Measurements from ENCODE around the gene SARNP. TPM values are rescaled to one million over a fixed set of nuclear protein-coding genes. Genes with fewer than 3 reads are reported as not detected.
A peak's percentile ranks its signal among the peaks of the same experiment; 100 is the strongest.

The SARNP gene
- polyA plus RNA-seq, 1 of the 3 experiments (the other 2 are of a cell fraction) = 65.8 TPM

DNA sequence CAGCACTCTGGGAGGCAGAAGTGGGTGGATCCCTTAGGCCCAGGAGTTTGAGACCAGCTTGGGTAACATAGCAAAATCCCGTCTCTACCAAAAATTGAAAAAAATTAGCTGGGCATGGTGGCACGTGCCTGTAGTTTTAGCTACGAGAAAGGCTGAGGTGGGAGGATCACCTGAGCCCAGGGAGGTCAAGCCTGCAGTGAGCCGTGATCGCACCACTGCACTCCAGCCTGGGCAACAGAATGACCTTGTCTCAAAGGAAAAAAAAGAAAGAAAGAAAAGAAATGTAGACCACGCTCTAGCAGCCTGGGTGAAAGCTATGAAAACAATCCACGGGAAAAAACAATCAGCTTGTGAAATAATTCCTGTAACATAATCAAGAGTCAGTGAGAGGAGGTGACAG lies 29.0 kb downstream of the SARNP start:
- no peaks in the 10 kb centered on the region for H3K4me1 ChIP-seq (ENCODE audit: control insufficient read depth in 1 of 2, insufficient read depth in 2 of 2, low read depth in 1 of 2, low read length in 1 of 2)
- CTCF ChIA-PET = interaction anchor here (0.8 to 19.8 kb wide), 3 partner anchors 9 to 142 kb away, joined by 3 to 358 read pairs (median 7); partner anchors contain the start of gene GDF11
- no peaks in the 10 kb centered on the region for H4K20me1 ChIP-seq (ENCODE audit: insufficient read depth)
- no peaks in the 10 kb centered on the region for H3K27me3 ChIP-seq (ENCODE audit: insufficient read depth)
- H3K79me2 ChIP-seq (ENCODE audit: insufficient read depth) = peaks cover 26% of the 10 kb centered on the region; the same call in 1 of the 2 replicates
- no peaks in the 10 kb centered on the region for H3K9me3 ChIP-seq
- H3K36me3 ChIP-seq (replicated peaks in 1 of 2; ENCODE audit: control insufficient read depth in 1 of 2, insufficient read depth in 2 of 2, low read length in 1 of 2) = peaks cover 55 to 92% of the 10 kb centered on the region in 2 experiments
- H3K9me2 ChIP-seq = no peaks in the 10 kb centered on the region
- H3K9ac ChIP-seq = no peak overlapping the region
- WGBS (ENCODE audit: low lambda C conversion rate) = 98% methylated on average over 7 of the region's 7 CpGs
- no peak overlapping the region for H3K27ac ChIP-seq (ENCODE audit: low read depth in 2 of 2, low read length in 1 of 2)
- DNase-seq = no peak
- TF ChIP-seq TEAD4 (IDR thresholded peaks at IDR 0.05; ENCODE audit: borderline replicate concordance, insufficient read depth) (no peak), NFIC (IDR thresholded peaks at IDR 0.05; ENCODE audit: borderline replicate concordance) (no peak), USF1 (IDR thresholded peaks at IDR 0.05; ENCODE audit: borderline replicate concordance, low read depth) (no peak), RFX5 (IDR thresholded peaks at IDR 0.05; ENCODE audit: low read length) (no peak), SMC3 (IDR thresholded peaks at IDR 0.05; ENCODE audit: low read depth, low read length) (no peak), EP300 (IDR thresholded peaks at IDR 0.05; ENCODE audit: borderline replicate concordance in 1 of 2, low read depth in 1 of 2, low read length in 1 of 2) (no peak)
- H2AFZ ChIP-seq (ENCODE audit: low read depth) = no peak overlapping the region
- H3K4me2 ChIP-seq = no peak overlapping the region
- H3K4me3 ChIP-seq (ENCODE audit: low read depth in 2 of 2, low read length in 1 of 2) = no peak overlapping the region
- POLR2A ChIA-PET = no interaction called here
- peaks cover 13% of the 10 kb centered on the region for H3F3A ChIP-seq (replicated peaks; ENCODE audit: insufficient read depth)

DNA sequence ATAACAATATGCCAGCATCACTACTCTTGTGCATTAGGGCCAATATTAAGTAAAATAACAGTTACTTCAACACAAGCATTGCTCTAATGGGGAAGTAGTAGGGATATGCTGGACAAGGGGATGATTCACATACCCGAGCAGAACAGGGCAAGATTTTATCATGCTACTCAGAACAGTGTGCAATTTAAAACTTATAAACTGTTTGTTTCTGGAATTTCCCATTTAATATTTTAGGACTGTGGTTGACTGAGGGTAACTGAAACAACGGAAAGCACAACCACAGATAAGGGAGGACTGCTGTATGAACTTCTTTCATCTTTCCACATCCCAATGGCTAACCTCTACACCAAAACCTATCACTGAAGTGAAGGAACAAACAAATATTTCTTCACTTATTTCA lies 36.8 kb downstream of the SARNP start:
- Histone ChIP-seq H4K20me1 (ENCODE audit: insufficient read depth) (no peaks in the 10 kb centered on the region), H3K9ac (no peak overlapping the region), H3K9me3 (no peaks in the 10 kb centered on the region), H2AFZ (ENCODE audit: low read depth) (no peak overlapping the region), H3K4me3 (ENCODE audit: low read depth in 2 of 2, low read length in 1 of 2) (no peak overlapping the region), H3K79me2 (ENCODE audit: insufficient read depth) (peaks cover 15% of the 10 kb centered on the region; the same call in 1 of the 2 replicates), H3K27me3 (ENCODE audit: insufficient read depth) (no peaks in the 10 kb centered on the region), H3F3A (replicated peaks; ENCODE audit: insufficient read depth) (peaks cover 21% of the 10 kb centered on the region), H3K36me3 (replicated peaks in 1 of 2; ENCODE audit: control insufficient read depth in 1 of 2, insufficient read depth in 2 of 2, low read length in 1 of 2) (peaks cover 47 to 61% of the 10 kb centered on the region in 2 experiments), H3K4me2 (0 out of 2 replicates have a peak overlapping the region, but pooled peaks have one; percentile 3), H3K27ac (ENCODE audit: low read depth in 2 of 2, low read length in 1 of 2) (peak overlapping the region in 1 of 2 experiments; percentile 16; a peak in 1 of 4 replicates), H3K9me2 (no peaks in the 10 kb centered on the region), H3K4me1 (ENCODE audit: control insufficient read depth in 1 of 2, insufficient read depth in 2 of 2, low read depth in 1 of 2, low read length in 1 of 2) (no peaks in the 10 kb centered on the region; a peak in 1 of 4 replicates)
- ChIA-PET POLR2A (no interaction called here), CTCF (interaction anchor here (1.0 kb wide), 1 partner anchor 16 kb away, joined by 3 read pairs; no protein-coding TSS in a partner anchor)
- TF ChIP-seq, protein P1, sequence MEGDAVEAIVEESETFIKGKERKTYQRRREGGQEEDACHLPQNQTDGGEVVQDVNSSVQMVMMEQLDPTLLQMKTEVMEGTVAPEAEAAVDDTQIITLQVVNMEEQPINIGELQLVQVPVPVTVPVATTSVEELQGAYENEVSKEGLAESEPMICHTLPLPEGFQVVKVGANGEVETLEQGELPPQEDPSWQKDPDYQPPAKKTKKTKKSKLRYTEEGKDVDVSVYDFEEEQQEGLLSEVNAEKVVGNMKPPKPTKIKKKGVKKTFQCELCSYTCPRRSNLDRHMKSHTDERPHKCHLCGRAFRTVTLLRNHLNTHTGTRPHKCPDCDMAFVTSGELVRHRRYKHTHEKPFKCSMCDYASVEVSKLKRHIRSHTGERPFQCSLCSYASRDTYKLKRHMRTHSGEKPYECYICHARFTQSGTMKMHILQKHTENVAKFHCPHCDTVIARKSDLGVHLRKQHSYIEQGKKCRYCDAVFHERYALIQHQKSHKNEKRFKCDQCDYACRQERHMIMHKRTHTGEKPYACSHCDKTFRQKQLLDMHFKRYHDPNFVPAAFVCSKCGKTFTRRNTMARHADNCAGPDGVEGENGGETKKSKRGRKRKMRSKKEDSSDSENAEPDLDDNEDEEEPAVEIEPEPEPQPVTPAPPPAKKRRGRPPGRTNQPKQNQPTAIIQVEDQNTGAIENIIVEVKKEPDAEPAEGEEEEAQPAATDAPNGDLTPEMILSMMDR (IDR thresholded peaks at IDR 0.05) = no peak
- TF ChIP-seq PBX3 (IDR thresholded peaks at IDR 0.05) = peak; percentile 9; the same call in 1 of the 2 replicates
- 0 out of 2 replicates have a peak, but pooled peaks have one; percentile 13 for TF ChIP-seq JUND (IDR thresholded peaks at IDR 0.05)
- TF ChIP-seq YY1 (IDR thresholded peaks at IDR 0.05; ENCODE audit: low read depth) = no peak
- no peak for DNase-seq
- 42% methylated on average over 2 of the region's 2 CpGs for WGBS (ENCODE audit: low lambda C conversion rate)

All from SK-N-SH (cell line).